MG63 (cell line): ENCODE results near the gene P2RX5. TPM values are rescaled to one million over a fixed set of nuclear protein-coding genes. Genes with fewer than 3 reads are reported as not detected.

ENCODE experiments used
- DNase-seq: peaks from one replicate; pipeline ENCODE4 v3.0.0-alpha.2; 2020
- H3K27me3 ChIP-seq: fragments of 250-450 bp; sonication (Bioruptor Pico); 2 replicates; pipeline ENCODE4 v1.5.1; 2020; ENCODE audit warnings: mild to moderate bottlenecking, moderate library complexity
- H3K36me3 ChIP-seq: fragments of 250-450 bp; sonication (Bioruptor Pico); 2 replicates; pipeline ENCODE4 v1.5.1; 2020; ENCODE audit warnings: mild to moderate bottlenecking, moderate library complexity
- H3K4me3 ChIP-seq: fragments of 250-450 bp; sonication (Bioruptor Pico); 2 replicates; pipeline ENCODE4 v1.5.1; 2020; ENCODE audit warnings: mild to moderate bottlenecking, moderate library complexity
- H3K9me3 ChIP-seq: fragments of 250-450 bp; sonication (Bioruptor Pico); 2 replicates; pipeline ENCODE4 v1.5.1; 2020; ENCODE audit warnings: mild to moderate bottlenecking, moderate library complexity
- total RNA-seq: library from RNA; depleted of rRNA; stranded (reverse); fragments of >200 nt; shearing (Covaris generic); gene quantifications from 2 replicates; pipeline ENCODE4 v1.2.3, GENCODE V29; 2014; ENCODE audit warnings: low replicate concordance

Gene P2RX5
- total RNA-seq, 1 experiment from 2014 or later, result 12.3 TPM

- no peaks in the 10 kb centered on the region for H3K36me3 ChIP-seq
- no peaks in the 10 kb centered on the region for H3K27me3 ChIP-seq
- H3K4me3 ChIP-seq, result no peak overlapping the region
- no peaks in the 10 kb centered on the region for H3K9me3 ChIP-seq
- DNase-seq, result no peak
Observed at GRCh38 chr17:3690094-3690715, 5.8 kb downstream of the P2RX5 start.

GRCh38 chr17:3689262-3690093 is 6.5 kb downstream of the P2RX5 start:
- no peak for DNase-seq
- H3K36me3 ChIP-seq, result no peaks in the 10 kb centered on the region

DNA sequence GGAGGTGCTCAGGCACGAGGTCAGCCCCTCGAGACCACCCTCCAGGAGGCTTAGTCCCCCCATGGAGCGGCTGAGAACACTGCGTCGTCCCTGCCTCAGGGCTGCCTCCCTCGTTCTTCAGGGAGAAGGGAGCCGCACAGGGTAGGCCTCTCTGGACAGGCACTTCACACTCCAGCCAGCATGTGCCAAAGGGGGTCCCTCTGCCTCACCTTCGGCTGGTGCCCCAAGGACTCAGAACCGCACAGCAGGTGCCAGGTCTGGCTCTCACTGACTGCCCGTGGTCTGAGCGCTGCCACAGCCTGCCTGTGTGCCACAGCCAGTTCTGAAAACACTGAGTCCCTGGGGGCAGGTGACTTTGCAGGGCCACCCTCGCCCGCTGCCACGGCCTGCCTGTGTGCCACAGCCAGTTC is 7.1 kb downstream of the P2RX5 start:
- H3K36me3 ChIP-seq, result no peaks in the 10 kb centered on the region
- no peak for DNase-seq
- no peaks in the 10 kb centered on the region for H3K27me3 ChIP-seq
- no peaks in the 10 kb centered on the region for H3K9me3 ChIP-seq
- H3K4me3 ChIP-seq, result no peak overlapping the region

More at GRCh38 chr17:3689262-3690093, 6.5 kb downstream of the P2RX5 start:
- no peak overlapping the region for H3K4me3 ChIP-seq
- no peaks in the 10 kb centered on the region for H3K9me3 ChIP-seq
- no peaks in the 10 kb centered on the region for H3K27me3 ChIP-seq

DNA sequence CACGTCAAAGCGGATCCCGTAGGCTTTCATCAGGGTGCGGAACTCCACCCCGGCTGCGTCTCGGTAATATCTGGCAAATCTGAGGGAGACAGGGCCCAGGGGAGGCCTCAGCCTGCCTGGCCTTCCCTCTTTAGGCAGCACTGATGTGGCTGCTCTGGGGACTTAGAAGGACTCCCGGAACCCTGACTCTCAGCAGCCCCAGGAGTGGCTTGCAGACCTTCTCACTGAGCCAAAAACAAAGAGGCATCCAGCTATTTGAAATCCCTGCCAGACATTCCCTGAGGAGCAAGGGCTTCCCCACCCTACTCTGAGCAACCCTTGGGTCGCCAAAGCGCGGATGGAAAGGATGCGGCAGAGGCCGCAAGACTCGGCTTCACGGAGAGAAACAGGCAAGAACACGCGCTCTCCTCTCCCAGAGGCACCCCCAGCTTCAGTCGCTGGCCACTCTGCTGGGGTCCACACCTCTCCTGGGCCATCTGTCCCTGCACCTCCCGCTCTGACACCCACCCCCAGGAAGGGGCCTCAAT is 7.9 kb downstream of the P2RX5 start:
- Histone ChIP-seq H3K9me3 (no peaks in the 10 kb centered on the region), H3K4me3 (no peak overlapping the region), H3K27me3 (no peaks in the 10 kb centered on the region), H3K36me3 (no peaks in the 10 kb centered on the region)
- no peak for DNase-seq

DNA sequence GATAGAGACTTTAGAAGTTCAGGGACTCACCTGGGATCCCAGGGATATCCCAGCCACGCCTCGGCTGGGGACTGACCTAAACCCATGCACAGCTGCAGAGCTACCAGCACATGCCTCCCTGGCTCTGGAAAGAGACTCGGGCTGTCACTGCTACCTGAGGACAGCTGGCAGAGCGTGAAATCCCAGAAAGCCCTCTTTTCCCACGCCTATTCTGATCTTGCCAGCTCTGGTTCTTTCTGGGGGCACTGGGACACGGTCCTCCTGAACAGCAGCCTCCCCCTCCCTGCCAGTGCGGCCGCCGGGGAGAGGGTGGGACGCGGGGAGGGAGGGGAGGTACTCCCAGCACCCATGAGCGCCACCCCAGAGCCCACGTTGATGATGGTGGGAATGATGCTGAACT is 10.8 kb downstream of the P2RX5 start:
- no peak for DNase-seq

GRCh38 chr17:3683054-3683511 is 12.9 kb downstream of the P2RX5 start:
- Histone ChIP-seq H3K9me3 (no peaks in the 10 kb centered on the region), H3K27me3 (no peaks in the 10 kb centered on the region), H3K36me3 (no peaks in the 10 kb centered on the region), H3K4me3 (no peak overlapping the region)
- no peak for DNase-seq

More for the DNA sequence above, 10.8 kb downstream of the P2RX5 start:
- Histone ChIP-seq H3K27me3 (no peaks in the 10 kb centered on the region), H3K4me3 (no peak overlapping the region), H3K9me3 (no peaks in the 10 kb centered on the region), H3K36me3 (no peaks in the 10 kb centered on the region)

GRCh38 chr17:3682033-3682432 is 13.9 kb downstream of the P2RX5 start:
- Histone ChIP-seq H3K4me3 (no peak overlapping the region), H3K27me3 (no peaks in the 10 kb centered on the region), H3K9me3 (no peaks in the 10 kb centered on the region), H3K36me3 (no peaks in the 10 kb centered on the region)
- DNase-seq, result no peak

GRCh38 chr17:3681565-3681964 is 14.4 kb downstream of the P2RX5 start:
- no peaks in the 10 kb centered on the region for H3K36me3 ChIP-seq
- H3K4me3 ChIP-seq, result no peak overlapping the region
- H3K27me3 ChIP-seq, result no peaks in the 10 kb centered on the region
- no peaks in the 10 kb centered on the region for H3K9me3 ChIP-seq
- no peak for DNase-seq

GRCh38 chr17:3681057-3681456 is 14.9 kb downstream of the P2RX5 start:
- Histone ChIP-seq H3K9me3 (no peaks in the 10 kb centered on the region), H3K4me3 (no peak overlapping the region), H3K36me3 (no peaks in the 10 kb centered on the region), H3K27me3 (no peaks in the 10 kb centered on the region)
- no peak for DNase-seq

DNA sequence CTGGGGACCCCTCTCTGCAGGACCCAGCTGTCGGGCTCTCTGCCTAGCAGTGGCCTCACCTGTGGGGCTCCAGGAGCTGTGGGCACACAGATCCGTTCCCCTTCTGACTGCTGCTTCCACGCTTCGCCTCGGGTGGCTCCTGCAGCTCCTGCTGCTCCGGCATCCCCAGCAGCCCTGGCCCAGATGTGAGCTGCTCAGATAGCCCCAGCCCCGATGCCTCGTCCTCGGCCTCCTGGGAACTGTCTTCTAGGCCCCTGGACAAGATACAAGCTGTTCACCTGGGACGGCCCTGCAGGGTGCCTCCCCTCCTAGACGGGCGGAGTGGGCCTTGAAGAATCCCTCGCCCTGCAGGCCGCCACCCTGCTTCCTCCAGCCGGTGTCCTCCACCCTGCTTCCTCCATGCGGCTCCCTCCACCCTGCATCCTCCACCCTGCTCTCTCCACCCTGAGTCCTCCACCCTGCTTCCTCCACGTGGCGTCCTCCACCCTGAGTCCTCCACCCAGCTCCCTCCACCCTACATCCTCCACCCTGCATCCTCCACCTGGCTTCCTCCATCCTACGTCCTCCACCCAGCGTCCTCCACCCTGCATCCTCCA is 16.3 kb downstream of the P2RX5 start:
- Histone ChIP-seq H3K27me3 (no peaks in the 10 kb centered on the region), H3K4me3 (no peak overlapping the region), H3K36me3 (no peaks in the 10 kb centered on the region), H3K9me3 (no peaks in the 10 kb centered on the region)
- no peak for DNase-seq

GRCh38 chr17:3678821-3679530 is 17.0 kb downstream of the P2RX5 start:
- no peaks in the 10 kb centered on the region for H3K36me3 ChIP-seq
- no peak for DNase-seq
- H3K4me3 ChIP-seq, result no peak overlapping the region
- H3K27me3 ChIP-seq, result no peaks in the 10 kb centered on the region
- no peaks in the 10 kb centered on the region for H3K9me3 ChIP-seq

DNA sequence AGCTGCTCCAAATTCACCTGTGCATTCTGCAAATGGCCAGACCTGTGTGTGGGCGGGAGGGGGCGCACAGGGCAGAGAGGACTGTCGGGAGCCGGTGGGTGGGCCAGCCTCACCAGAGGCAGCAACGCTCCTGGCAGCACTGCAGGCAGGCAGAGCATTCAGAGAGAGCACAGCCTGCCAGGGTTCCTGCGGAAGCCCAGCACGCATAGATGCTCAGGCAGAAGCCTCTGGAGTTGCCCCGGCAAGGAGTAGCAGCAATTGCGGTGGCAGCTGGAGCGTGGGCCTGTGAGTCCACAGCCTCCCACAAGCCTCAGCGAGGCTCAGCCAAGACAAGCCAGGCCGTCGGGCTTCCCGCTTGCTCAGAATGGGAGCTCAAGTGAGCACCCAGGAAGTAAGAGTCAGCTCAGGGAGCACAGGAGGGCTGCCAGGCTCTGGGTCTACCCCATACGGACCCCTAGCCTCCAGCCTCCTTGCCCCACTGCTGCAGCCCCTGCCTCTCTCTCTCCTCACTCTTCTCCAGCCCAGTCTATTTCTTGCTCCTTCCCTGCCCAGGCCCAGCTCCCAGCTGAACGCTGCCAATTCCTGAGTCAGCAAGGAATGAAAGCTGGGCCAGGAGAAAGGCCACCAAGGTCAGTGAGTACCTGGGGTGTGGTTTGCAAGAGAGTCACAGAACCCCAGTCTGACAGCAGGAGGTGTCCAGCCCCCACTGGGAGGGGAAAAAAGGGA is 17.7 kb downstream of the P2RX5 start:
- DNase-seq, result peak; percentile 32
- H3K4me3 ChIP-seq, result no peak overlapping the region
- H3K36me3 ChIP-seq, result no peaks in the 10 kb centered on the region
- no peaks in the 10 kb centered on the region for H3K9me3 ChIP-seq
- H3K27me3 ChIP-seq, result no peaks in the 10 kb centered on the region

GRCh38 chr17:3675886-3676285 is 20.1 kb downstream of the P2RX5 start:
- no peak for DNase-seq
- no peaks in the 10 kb centered on the region for H3K27me3 ChIP-seq
- no peak overlapping the region for H3K4me3 ChIP-seq
- H3K9me3 ChIP-seq, result no peaks in the 10 kb centered on the region
- H3K36me3 ChIP-seq, result no peaks in the 10 kb centered on the region

DNA sequence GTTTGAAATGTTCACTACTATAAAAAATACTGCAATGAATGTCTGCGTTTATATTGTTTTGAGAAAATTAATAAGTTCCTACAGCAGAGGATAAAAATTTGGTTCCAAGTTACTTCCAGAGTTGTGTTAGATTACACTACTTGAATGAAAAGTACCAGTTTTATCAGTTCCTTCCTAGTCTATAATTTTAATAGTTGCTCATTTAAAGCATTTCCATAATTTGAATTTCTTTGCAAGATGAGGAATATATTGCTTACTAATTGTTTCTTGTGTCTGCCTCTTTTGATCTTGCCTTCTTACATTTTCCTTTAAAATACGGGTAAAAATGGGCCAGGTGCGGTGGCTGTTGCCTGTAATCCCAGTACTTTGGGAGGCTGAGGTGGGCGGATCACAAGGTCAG is 23.4 kb downstream of the P2RX5 start:
- DNase-seq, result no peak
- Histone ChIP-seq H3K36me3 (peaks cover 7% of the 10 kb centered on the region), H3K27me3 (no peaks in the 10 kb centered on the region), H3K4me3 (no peak overlapping the region), H3K9me3 (no peaks in the 10 kb centered on the region)

GRCh38 chr17:3669548-3669947 is 26.4 kb downstream of the P2RX5 start:
- peaks cover 11% of the 10 kb centered on the region for H3K36me3 ChIP-seq

DNA sequence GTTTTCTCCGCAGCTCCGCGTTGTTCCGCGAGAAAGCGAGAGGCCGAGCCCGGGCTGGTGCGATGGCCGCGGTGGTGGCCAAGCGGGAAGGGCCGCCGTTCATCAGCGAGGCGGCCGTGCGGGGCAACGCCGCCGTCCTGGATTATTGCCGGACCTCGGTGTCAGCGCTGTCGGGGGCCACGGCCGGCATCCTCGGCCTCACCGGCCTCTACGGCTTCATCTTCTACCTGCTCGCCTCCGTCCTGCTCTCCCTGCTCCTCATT is 26.9 kb downstream of the P2RX5 start:
- no peak for DNase-seq
- Histone ChIP-seq H3K27me3 (no peaks in the 10 kb centered on the region), H3K9me3 (no peaks in the 10 kb centered on the region), H3K36me3 (peaks cover 14% of the 10 kb centered on the region), H3K4me3 (peak overlapping the region; percentile 99)

More at GRCh38 chr17:3669548-3669947, 26.4 kb downstream of the P2RX5 start:
- H3K27me3 ChIP-seq, result no peaks in the 10 kb centered on the region
- peak overlapping the region; percentile 99 for H3K4me3 ChIP-seq
- DNase-seq, result no peak
- H3K9me3 ChIP-seq, result no peaks in the 10 kb centered on the region
